Choroid plexus epithelial cell (primary cell): ENCODE results near the gene OR7A5.
A peak's percentile ranks its signal among the peaks of the same experiment; 100 is the strongest.

Experiments
- DNase-seq: peaks from one replicate; pipeline ENCODE4 v3.0.0-alpha.2; 2010; ENCODE audit warnings: low read depth
- H3K4me3 ChIP-seq: 2 replicates; pipeline ENCODE4 v1.5.1; 2011; ENCODE audit warnings: low read depth, mild to moderate bottlenecking, control low read depth, low read length, moderate library complexity
- TF ChIP-seq, protein P1 (sequence below): conservative IDR thresholded peaks from 2 replicates; pipeline ENCODE4 v1.5.1; 2011; ENCODE audit warnings: low read depth, mild to moderate bottlenecking, control low read depth, inconsistent platforms, low read length, moderate library complexity

The OR7A5 gene

GRCh38 chr19:14835011-14835410, at the start of gene OR7A5, which contains the start of gene OR7C1:
OR7A5 (minus strand) TSS chr19:14835185; CDS start chr19:14828241, 6,944 bp downstream.
OR7C1 (minus strand) TSS chr19:14835185; CDS start chr19:14800136, 35,049 bp downstream.
- TF ChIP-seq, protein P1, sequence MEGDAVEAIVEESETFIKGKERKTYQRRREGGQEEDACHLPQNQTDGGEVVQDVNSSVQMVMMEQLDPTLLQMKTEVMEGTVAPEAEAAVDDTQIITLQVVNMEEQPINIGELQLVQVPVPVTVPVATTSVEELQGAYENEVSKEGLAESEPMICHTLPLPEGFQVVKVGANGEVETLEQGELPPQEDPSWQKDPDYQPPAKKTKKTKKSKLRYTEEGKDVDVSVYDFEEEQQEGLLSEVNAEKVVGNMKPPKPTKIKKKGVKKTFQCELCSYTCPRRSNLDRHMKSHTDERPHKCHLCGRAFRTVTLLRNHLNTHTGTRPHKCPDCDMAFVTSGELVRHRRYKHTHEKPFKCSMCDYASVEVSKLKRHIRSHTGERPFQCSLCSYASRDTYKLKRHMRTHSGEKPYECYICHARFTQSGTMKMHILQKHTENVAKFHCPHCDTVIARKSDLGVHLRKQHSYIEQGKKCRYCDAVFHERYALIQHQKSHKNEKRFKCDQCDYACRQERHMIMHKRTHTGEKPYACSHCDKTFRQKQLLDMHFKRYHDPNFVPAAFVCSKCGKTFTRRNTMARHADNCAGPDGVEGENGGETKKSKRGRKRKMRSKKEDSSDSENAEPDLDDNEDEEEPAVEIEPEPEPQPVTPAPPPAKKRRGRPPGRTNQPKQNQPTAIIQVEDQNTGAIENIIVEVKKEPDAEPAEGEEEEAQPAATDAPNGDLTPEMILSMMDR, result no peak
- H3K4me3 ChIP-seq, result no peak within 1 kb of the TSS
- peak; percentile 71 for DNase-seq

- TF ChIP-seq, protein P1, result peak; percentile 55
- no peak overlapping the region for H3K4me3 ChIP-seq
- peak; percentile 50 for DNase-seq
Measured at GRCh38 chr19:14871619-14872230, 36.7 kb upstream of the OR7A5 start.

GRCh38 chr19:14868497-14868896, 33.5 kb upstream of the OR7A5 start:
- H3K4me3 ChIP-seq, result no peak overlapping the region
- no peak for DNase-seq
- TF ChIP-seq, protein P1, result no peak

DNA sequence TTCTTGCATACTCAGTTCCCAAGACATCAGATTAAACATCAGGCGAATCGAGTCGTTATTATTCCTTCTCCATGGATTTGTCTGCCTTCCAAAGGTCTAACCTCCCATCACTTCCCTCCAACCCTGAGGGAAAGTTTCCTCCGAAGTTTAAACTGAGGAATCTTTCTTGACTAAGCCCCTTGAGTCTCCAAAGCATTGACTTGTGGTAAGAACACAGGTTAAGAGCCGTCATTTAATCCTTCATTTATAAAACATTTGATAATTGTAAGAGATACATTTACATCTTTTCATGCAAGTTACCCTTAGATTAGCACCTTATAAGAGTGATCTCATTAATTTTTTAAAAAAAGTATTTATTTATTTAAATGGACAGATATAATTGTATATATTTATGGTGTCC, 13.8 kb upstream of the OR7A5 start, which contains the start of gene OR7A10:
TSS of gene OR7A10 (minus strand) at position 101 of the 400 bp plus-strand sequence. CDS start 7,045 bp downstream, outside the sequence.
- no peak for DNase-seq
- TF ChIP-seq, protein P1, result no peak
- no peak within 1 kb of the TSS for H3K4me3 ChIP-seq

GRCh38 chr19:14843578-14843977, 8.6 kb upstream of the OR7A5 start:
- H3K4me3 ChIP-seq, result no peak overlapping the region
- TF ChIP-seq, protein P1, result no peak
- DNase-seq, result peak; percentile 9

DNA sequence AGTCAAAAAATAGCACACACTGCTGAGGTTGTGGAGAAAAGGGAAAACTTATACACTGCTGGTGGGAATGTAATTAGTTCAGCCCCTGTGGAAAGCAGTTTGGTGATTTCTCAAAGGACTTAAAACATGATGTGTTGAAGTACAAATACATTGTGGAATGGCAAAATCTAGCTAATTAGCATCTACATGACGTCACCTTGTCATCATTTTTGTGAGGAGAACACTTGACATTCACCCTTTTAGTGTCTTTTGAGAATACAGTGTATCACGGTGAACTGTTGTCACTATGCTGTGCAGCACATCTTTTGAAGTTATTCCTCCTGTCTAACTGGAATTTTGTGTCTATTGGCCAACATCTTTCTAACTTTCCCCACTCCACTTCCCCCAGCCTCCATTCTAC, 8.2 kb upstream of the OR7A5 start:
- no peak overlapping the region for H3K4me3 ChIP-seq
- TF ChIP-seq, protein P1, result no peak
- no peak for DNase-seq

DNA sequence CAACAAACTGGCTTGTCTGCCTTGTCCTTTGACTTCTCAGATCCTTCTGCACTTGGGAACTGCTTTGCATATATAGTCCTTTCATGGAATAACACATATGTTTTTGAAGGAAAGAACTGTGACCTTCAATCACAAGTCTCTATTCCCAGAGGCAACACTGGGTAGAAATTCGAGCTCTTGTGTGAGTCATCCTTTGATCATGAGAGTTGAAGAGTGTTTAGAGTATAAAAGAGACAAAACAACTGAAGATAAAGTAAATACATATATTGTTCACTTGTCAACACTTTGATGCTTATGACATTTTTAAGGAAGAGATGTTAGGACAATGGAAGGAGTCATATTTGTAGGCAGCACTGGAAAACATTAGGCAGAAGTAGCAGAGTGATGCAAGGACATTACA, 5.2 kb upstream of the OR7A5 start:
- no peak overlapping the region for H3K4me3 ChIP-seq
- TF ChIP-seq, protein P1, result no peak

More for the DNA sequence above, 5.2 kb upstream of the OR7A5 start:
- peak; percentile 27 for DNase-seq
